DMS53 (cell line): ENCODE measurements around the gene ZNF662.
"Not testable (repeated sequence)": the region's sequence is repeated elsewhere in the genome, so short reads cannot be mapped to it uniquely, and the experiment has no call there.

Source experiments
- DNase-seq: peaks from one replicate; lab custom pipeline; 2025; lab: John Stamatoyannopoulos, UW

The ZNF662 gene

GRCh38 chr3:42906070-42906847 lies at the start of gene ZNF662:
Gene ZNF662 (plus strand): TSS chr3:42906142. CDS start chr3:42908115, 1,973 bp downstream.
- peak; percentile 65 for DNase-seq

- DNase-seq = no peak
These were observed 49.4 kb upstream of the ZNF662 start for GRCh38 chr3:42856544-42856943.

GRCh38 chr3:42864321-42864950 lies 41.5 kb upstream of the ZNF662 start:
- DNase-seq = no peak

- DNase-seq = no peak
These were observed 40.7 kb upstream of the ZNF662 start for GRCh38 chr3:42865256-42865655.

- no peak for DNase-seq
These were observed 38.8 kb upstream of the ZNF662 start for GRCh38 chr3:42867138-42867537.

- no peak for DNase-seq
These were observed 37.1 kb upstream of the ZNF662 start for GRCh38 chr3:42868841-42869240.

GRCh38 chr3:42871592-42872196 lies 34.2 kb upstream of the ZNF662 start:
- no peak for DNase-seq

- no peak for DNase-seq
These were observed 33.2 kb upstream of the ZNF662 start for GRCh38 chr3:42872718-42873117.

GRCh38 chr3:42873221-42873982 lies 32.5 kb upstream of the ZNF662 start:
- no peak for DNase-seq

GRCh38 chr3:42874749-42875148 lies 31.2 kb upstream of the ZNF662 start:
- no peak for DNase-seq

GRCh38 chr3:42875325-42876151 lies 30.4 kb upstream of the ZNF662 start, which contains the start of gene CYP8B1:
Gene CYP8B1 (minus strand): TSS chr3:42875879. CDS start chr3:42875816, 63 bp downstream.
- DNase-seq = no peak

- DNase-seq = no peak
These were observed 29.5 kb upstream of the ZNF662 start for GRCh38 chr3:42876401-42876800.

- no peak for DNase-seq
These were observed 28.8 kb upstream of the ZNF662 start for GRCh38 chr3:42876940-42877720.

GRCh38 chr3:42877881-42878280 lies 28.1 kb upstream of the ZNF662 start:
- no peak for DNase-seq

GRCh38 chr3:42880183-42880582 lies 25.8 kb upstream of the ZNF662 start:
- no peak for DNase-seq

- DNase-seq = peak; percentile 75
These were observed 25.1 kb upstream of the ZNF662 start for GRCh38 chr3:42880601-42881451.

- DNase-seq = not testable (repeated sequence)
These were observed 22.6 kb upstream of the ZNF662 start for GRCh38 chr3:42883251-42883930.

GRCh38 chr3:42884324-42884723 lies 21.6 kb upstream of the ZNF662 start:
- no peak for DNase-seq

GRCh38 chr3:42886294-42886822 lies 19.6 kb upstream of the ZNF662 start:
- no peak for DNase-seq
